Measurements from ENCODE around the gene CDADC1. TPM values are rescaled to one million over a fixed set of nuclear protein-coding genes. Genes with fewer than 3 reads are reported as not detected.

The CDADC1 gene
- total and polyA plus RNA-seq, 2 donors (not counting 1 experiment from before 2014, with no cell fraction given), result 6.1 to 6.6 TPM

DNA sequence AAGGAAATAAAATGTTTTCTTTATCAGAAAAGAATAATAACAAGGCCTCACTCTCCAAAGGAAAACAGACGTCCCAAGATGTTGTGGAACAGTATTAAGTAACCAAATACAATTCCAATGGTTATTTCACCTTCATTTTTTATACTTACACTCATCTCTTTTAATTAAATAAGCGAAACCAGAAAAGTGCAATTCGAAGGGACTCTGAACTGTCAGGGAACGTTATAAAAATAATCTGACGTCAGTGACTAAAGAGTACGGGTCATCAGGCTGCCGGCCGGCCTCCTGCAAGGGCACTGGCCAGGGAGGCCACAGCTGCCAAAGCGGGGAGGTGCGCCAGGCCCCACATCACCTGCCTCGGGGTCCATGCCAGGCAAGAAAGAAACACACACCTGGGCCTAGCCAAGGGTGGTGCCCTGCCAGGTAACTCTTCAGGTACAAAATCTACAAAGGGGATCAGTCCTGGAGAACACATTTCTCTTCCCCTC, 61.2 kb downstream of the CDADC1 start:
- H3K4me1 ChIP-seq (ENCODE audit: control insufficient read depth, extremely low read depth, insufficient read depth, low read length), result peaks cover 19% of the 10 kb centered on the region
- TF ChIP-seq CTCF (conservative IDR thresholded peaks at IDR 0.05 in 1 of 2, IDR thresholded peaks at IDR 0.05 in 1 of 2; ENCODE audit: low read depth in 1 of 2, low read length in 2 of 2) (no peak), EZH2 (IDR thresholded peaks at IDR 0.05; ENCODE audit: low read length, missing control alignments) (no peak)
- no peaks in the 10 kb centered on the region for H4K20me1 ChIP-seq (ENCODE audit: control insufficient read depth, extremely low read depth, insufficient read depth, low read length)
- peak overlapping the region; percentile 13 for H2AFZ ChIP-seq (ENCODE audit: low read length)
- H3K9me3 ChIP-seq (ENCODE audit: control insufficient read depth, insufficient read depth, low read depth, low read length), result no peaks in the 10 kb centered on the region
- H3K4me2 ChIP-seq (ENCODE audit: extremely low read depth, insufficient read depth, low read length), result peak overlapping the region; percentile 56
- H3K27me3 ChIP-seq (ENCODE audit: control insufficient read depth, insufficient read depth, low read length), result no peaks in the 10 kb centered on the region
- no peak overlapping the region for H3K4me3 ChIP-seq (replicated peaks in 1 of 4; ENCODE audit: control extremely low read depth in 1 of 4, insufficient read depth in 1 of 4, low read depth in 3 of 4, low read length in 4 of 4)
- H3K79me2 ChIP-seq (ENCODE audit: control insufficient read depth, insufficient read depth, low read length), result no peaks in the 10 kb centered on the region
- H3K36me3 ChIP-seq (ENCODE audit: control insufficient read depth, insufficient read depth, low read length), result no peaks in the 10 kb centered on the region
- DNase-seq (ENCODE audit: low read depth in 2 of 2), result peak in 1 of 2 donors; percentile 53
- H3K9ac ChIP-seq (ENCODE audit: insufficient read depth, low read length), result no peak overlapping the region
- peak overlapping the region; percentile 74 for H3K27ac ChIP-seq (ENCODE audit: insufficient read depth, low read length)

DNA sequence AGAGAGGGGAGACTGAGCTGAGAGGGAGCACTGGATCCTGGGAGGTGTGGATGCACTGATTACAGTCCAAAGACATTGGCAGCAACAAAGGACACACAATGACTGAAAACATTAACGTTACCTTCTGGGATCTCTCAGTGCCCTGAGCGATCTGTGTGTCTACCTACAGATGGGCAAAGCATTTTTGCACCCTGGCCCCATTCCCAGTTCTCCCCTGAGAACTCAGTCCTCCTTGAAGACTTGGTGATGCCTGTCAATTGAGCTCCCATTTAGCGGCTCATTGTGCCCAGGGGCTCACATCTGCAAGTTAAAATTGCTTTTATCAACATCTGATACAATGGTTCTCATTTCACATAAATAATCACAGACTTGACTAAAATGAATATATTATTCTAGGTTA, 62.5 kb downstream of the CDADC1 start:
- no peaks in the 10 kb centered on the region for H3K9me3 ChIP-seq (ENCODE audit: control insufficient read depth, insufficient read depth, low read depth, low read length)
- H3K9ac ChIP-seq (ENCODE audit: insufficient read depth, low read length), result no peak overlapping the region
- no peak overlapping the region for H3K27ac ChIP-seq (ENCODE audit: insufficient read depth, low read length)
- no peak overlapping the region for H2AFZ ChIP-seq (ENCODE audit: low read length)
- H3K36me3 ChIP-seq (ENCODE audit: control insufficient read depth, insufficient read depth, low read length), result no peaks in the 10 kb centered on the region
- no peaks in the 10 kb centered on the region for H3K27me3 ChIP-seq (ENCODE audit: control insufficient read depth, insufficient read depth, low read length)
- TF ChIP-seq CTCF (conservative IDR thresholded peaks at IDR 0.05 in 1 of 2, IDR thresholded peaks at IDR 0.05 in 1 of 2; ENCODE audit: low read depth in 1 of 2, low read length in 2 of 2), result no peak
- TF ChIP-seq EZH2 (IDR thresholded peaks at IDR 0.05; ENCODE audit: low read length, missing control alignments), result no peak
- H3K4me1 ChIP-seq (ENCODE audit: control insufficient read depth, extremely low read depth, insufficient read depth, low read length), result peaks cover 27% of the 10 kb centered on the region
- DNase-seq (ENCODE audit: low read depth in 2 of 2), result no peak
- H3K4me3 ChIP-seq (replicated peaks in 1 of 4; ENCODE audit: control extremely low read depth in 1 of 4, insufficient read depth in 1 of 4, low read depth in 3 of 4, low read length in 4 of 4), result no peak overlapping the region
- no peaks in the 10 kb centered on the region for H3K79me2 ChIP-seq (ENCODE audit: control insufficient read depth, insufficient read depth, low read length)
- H3K4me2 ChIP-seq (ENCODE audit: extremely low read depth, insufficient read depth, low read length), result no peak overlapping the region
- no peaks in the 10 kb centered on the region for H4K20me1 ChIP-seq (ENCODE audit: control insufficient read depth, extremely low read depth, insufficient read depth, low read length)

DNA sequence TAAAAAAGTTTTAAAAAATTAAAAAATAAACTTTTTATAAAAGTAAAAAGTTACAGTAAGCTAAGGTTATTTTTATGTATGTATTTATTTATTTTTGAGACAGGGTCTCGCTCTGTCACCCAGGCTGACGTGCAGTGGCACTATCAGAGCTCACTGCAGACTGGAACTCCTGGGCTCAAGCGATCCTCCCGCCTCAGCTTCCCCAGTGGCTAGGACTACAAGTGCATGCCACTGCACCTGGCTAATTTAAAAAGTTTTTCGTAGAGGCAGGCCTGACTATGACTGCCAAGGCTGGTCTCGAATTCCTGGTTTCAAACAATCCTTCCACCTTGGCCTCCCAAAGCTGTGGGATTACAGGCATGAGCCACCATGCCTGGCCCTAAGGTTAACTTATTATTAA, 64.1 kb downstream of the CDADC1 start:
- H3K79me2 ChIP-seq (ENCODE audit: control insufficient read depth, insufficient read depth, low read length), result no peaks in the 10 kb centered on the region
- no peak overlapping the region for H3K9ac ChIP-seq (ENCODE audit: insufficient read depth, low read length)
- TF ChIP-seq EZH2 (IDR thresholded peaks at IDR 0.05; ENCODE audit: low read length, missing control alignments) (no peak), CTCF (conservative IDR thresholded peaks at IDR 0.05 in 1 of 2, IDR thresholded peaks at IDR 0.05 in 1 of 2; ENCODE audit: low read depth in 1 of 2, low read length in 2 of 2) (no peak)
- H3K27me3 ChIP-seq (ENCODE audit: control insufficient read depth, insufficient read depth, low read length), result no peaks in the 10 kb centered on the region
- no peaks in the 10 kb centered on the region for H3K9me3 ChIP-seq (ENCODE audit: control insufficient read depth, insufficient read depth, low read depth, low read length)
- no peaks in the 10 kb centered on the region for H4K20me1 ChIP-seq (ENCODE audit: control insufficient read depth, extremely low read depth, insufficient read depth, low read length)
- H3K4me3 ChIP-seq (replicated peaks in 1 of 4; ENCODE audit: control extremely low read depth in 1 of 4, insufficient read depth in 1 of 4, low read depth in 3 of 4, low read length in 4 of 4), result no peak overlapping the region
- no peaks in the 10 kb centered on the region for H3K36me3 ChIP-seq (ENCODE audit: control insufficient read depth, insufficient read depth, low read length)
- no peak overlapping the region for H3K4me2 ChIP-seq (ENCODE audit: extremely low read depth, insufficient read depth, low read length)
- H2AFZ ChIP-seq (ENCODE audit: low read length), result no peak overlapping the region
- no peak overlapping the region for H3K27ac ChIP-seq (ENCODE audit: insufficient read depth, low read length)
- peaks cover 27% of the 10 kb centered on the region for H3K4me1 ChIP-seq (ENCODE audit: control insufficient read depth, extremely low read depth, insufficient read depth, low read length)
- no peak for DNase-seq (ENCODE audit: low read depth in 2 of 2)
